ENCODE data around the gene MAP1A.
"Not testable (repeated sequence)": the region's sequence is repeated elsewhere in the genome, so short reads cannot be mapped to it uniquely, and the experiment has no call there.

MAP1A gene

DNA sequence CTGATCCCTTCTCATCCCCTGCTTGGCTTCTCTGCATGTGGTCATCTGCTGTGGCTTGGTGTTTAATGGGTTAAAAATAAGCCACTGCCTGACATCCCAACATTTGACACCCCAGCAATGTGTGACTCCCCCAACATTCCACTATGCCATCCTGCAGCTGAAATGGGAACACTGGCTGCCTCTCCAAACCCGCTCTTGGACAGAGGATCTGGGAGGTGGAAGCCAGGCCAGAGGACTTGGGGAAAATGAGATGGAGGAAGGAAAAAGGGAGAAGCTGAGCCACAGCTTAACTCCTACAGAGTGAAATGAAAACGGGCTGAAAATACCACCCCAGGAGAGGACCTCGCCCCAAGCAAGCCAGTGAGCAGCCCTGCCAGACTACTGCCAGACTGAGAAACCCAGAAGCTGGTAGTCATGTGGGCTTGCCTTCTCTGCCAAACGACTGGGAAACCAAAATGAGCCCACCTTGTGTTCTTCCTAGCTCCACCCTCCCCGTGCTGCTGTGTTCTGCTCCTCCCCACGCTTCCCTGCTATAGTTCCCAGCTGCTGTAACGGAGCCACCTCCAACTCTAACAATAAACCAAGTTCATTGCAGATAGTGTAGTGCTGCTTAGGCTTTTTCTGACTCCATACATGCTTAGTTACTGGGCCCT is 13.7 kb downstream of the MAP1A start:
- no peak for DNase-seq

DNA sequence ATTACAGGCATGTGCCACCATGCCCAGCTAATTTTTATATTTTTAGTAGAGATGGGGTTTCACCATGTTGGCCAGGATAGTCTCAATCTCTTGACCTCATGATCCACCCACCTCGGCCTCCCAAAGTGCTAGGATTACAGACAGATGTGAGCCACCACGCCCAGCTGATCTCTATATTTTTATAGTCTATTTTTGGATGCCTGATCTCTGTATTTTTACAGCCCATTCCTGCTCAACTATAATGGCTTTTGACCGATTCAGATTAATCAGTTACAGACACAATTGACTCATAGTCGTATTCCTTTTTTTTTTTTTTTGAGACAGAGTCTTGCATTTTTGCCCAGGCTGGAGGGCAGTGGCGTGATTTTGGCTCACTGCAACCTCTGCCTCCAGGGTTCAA is 15.4 kb downstream of the MAP1A start:
- not testable (repeated sequence) for DNase-seq

DNA sequence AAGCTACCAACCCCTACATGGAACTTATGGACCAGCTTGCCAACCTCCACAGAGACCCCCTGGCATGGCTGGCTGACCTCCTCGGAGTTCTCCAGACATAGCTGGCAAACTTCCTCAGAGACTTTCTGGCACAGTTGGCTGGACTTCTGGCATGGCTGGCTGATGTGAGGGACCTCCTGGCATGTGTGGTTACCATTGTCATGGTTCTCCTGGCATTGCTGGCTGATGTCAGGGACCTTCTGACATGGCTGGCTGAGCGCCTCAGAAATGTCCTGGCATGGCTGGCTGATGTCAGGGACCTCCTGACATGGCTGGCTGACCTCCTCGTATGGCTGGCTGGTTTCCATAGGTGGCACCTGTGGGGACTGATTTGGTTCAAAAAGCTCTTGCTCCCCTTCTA is 17.5 kb downstream of the MAP1A start:
- no peak for DNase-seq

- no peak for DNase-seq
Observed at GRCh38 chr15:43538091-43538490, 20.7 kb downstream of the MAP1A start.

- DNase-seq, result no peak
Observed at GRCh38 chr15:43541785-43542184, 24.4 kb downstream of the MAP1A start.

DNA sequence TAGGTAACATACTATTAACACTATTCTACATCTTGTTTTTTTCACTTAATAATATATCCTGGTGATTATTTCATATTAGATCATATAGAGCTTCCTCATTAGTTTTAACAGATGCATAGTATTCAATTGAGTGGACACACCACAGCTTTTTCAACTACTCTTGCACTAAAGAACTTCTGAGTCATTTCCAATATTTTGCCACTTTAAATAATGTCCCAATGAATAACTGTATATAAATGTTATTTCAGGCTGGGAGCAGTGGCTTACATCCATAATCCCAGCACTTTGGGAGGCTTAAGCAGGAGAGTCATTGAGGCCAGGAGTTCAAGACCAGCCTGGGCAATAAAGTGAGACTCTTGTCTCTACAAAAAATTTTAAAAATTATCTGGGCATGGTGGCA is 26.9 kb downstream of the MAP1A start:
- DNase-seq, result no peak

DNA sequence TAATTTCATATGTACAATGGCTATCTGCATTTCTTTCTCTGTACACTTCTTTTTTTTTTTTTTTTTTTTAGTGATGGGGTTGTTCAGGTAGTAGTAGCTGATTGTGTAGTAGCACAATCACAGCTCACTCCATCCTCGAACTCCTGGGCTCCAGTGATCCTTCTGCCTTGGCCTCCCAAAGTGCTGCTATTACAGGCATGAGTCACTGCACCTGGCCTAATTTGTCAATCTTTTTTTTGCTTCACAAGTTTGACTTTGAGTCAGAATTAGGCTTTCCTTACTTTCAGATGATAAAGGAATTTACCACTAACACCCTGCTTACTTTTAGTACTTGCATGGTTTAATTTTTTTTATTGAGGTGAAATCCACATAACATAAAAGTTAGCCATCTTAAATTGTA is 28.0 kb downstream of the MAP1A start:
- no peak for DNase-seq

- DNase-seq, result no peak
Observed at GRCh38 chr15:43547539-43547938, 30.1 kb downstream of the MAP1A start.

GRCh38 chr15:43550527-43551363 is 33.3 kb downstream of the MAP1A start:
- no peak for DNase-seq

DNA sequence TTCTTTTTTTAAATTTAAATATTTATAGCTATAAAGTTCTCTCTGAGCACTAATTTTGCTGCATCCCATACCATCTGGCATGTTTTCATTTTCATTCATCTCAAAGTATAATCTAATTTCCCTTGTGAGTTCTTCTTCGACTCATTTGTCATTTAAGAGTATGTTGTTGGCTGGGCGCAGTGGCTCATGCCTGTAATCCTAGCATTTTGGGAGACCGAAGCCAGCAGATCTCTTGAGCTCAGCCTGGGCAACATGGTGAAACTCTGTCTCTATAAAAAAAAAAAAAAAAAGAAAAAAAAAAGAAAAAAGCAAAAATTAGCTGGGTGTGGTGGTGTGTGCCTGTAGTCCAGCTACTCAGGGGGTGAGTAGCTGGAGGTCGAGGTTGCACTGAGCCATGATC is 34.8 kb downstream of the MAP1A start:
- DNase-seq, result no peak

GRCh38 chr15:43552986-43553385 is 35.6 kb downstream of the MAP1A start:
- DNase-seq, result no peak

- DNase-seq, result not testable (repeated sequence)
Observed at GRCh38 chr15:43562753-43563152, 45.3 kb downstream of the MAP1A start.

- DNase-seq, result not testable (repeated sequence)
Observed at GRCh38 chr15:43563793-43564192, 46.4 kb downstream of the MAP1A start.

- not testable (repeated sequence) for DNase-seq
Observed at GRCh38 chr15:43566615-43567014, 49.2 kb downstream of the MAP1A start.

- DNase-seq, result not testable (repeated sequence)
Observed at GRCh38 chr15:43574607-43575006, 57.2 kb downstream of the MAP1A start.
